GM12891 (cell line): Measurements from ENCODE around the gene ANXA2.

Experiments
- PAX5 ChIP-seq: IDR thresholded peaks from 2 replicates; pipeline ENCODE4 v1.6.1; 2011; ENCODE audit warnings: low read length, moderate library complexity, mild to moderate bottlenecking; ENCODE audit not compliant: insufficient read depth, severe bottlenecking
- POLR2A ChIP-seq: IDR thresholded peaks from 2 replicates; pipeline ENCODE4 v1.6.1; 2011; ENCODE audit warnings: low read depth, low read length, control low read depth
- POLR2AphosphoS5 ChIP-seq: IDR thresholded peaks from 2 replicates; pipeline ENCODE4 v1.6.1; 2011; ENCODE audit warnings: low read depth, low read length, control low read depth
- POU2F2 ChIP-seq: IDR thresholded peaks from 2 replicates; pipeline ENCODE4 v1.6.1; 2011; ENCODE audit warnings: low read depth, mild to moderate bottlenecking, control low read depth, low read length, moderate library complexity
- SPI1 ChIP-seq: IDR thresholded peaks from 2 replicates; pipeline ENCODE4 v1.6.1; 2011; ENCODE audit warnings: low read depth, low read length, control low read depth
- TAF1 ChIP-seq: IDR thresholded peaks from 2 replicates; pipeline ENCODE4 v1.6.1; 2011; ENCODE audit warnings: low read depth, low read length, control low read depth

DNA sequence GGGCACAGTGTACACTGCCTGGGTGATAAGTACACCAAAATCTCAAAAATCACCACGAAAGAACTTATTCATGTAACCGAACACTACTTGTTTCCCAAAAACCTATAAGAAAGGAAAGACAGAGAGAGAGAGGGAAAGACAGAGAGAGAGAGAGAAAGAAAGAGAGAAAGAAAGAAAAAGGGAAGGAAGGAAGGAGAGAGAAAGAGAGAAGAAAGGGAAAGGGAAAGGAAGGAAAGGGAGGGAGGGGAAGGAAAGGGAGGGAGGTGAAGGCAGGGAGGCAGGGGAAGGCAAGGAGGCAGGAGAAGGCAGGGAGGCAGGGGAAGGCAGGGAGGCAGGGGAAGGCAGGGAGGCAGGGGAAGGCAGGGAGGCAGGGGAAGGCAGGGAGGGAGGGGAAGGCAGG is 48.2 kb downstream of the ANXA2 start:
- TF ChIP-seq TAF1 (no peak), POLR2A (no peak), POLR2AphosphoS5 (no peak), SPI1 (no peak), POU2F2 (no peak), PAX5 (no peak)
